HG02970 (cell line): Measurements from ENCODE around the gene POU2F1.

Experiments
- ATAC-seq: cut with Tn5 transposase; IDR thresholded peaks from one replicate; pipeline ENCODE4 v1.9.1; 2021; ENCODE audit warnings: mild to moderate bottlenecking, moderate library complexity, moderate number of reproducible peaks; ENCODE audit not compliant: unreplicated experiment, low FRiP score

Gene POU2F1

DNA sequence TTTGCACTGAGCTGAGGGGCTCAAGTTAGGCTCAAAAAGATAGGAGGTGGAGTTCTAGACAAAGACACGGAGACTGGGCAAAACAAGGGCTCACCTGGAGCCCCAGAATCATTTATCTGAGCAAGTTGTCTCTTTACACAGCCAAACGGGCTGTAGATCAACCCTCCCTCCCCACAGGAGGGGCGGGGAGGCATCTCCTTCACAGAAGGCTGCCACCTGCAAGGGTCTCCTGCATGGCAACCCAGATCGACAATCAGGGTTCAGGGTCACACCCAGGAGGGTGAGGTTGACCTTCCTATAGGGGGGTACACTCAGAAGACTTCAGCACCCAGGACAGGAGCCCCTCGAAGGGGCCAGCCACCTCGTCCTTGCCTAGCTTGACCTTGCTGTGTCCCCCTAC, 213.6 kb downstream of the POU2F1 start:
- ATAC-seq, result no peak

DNA sequence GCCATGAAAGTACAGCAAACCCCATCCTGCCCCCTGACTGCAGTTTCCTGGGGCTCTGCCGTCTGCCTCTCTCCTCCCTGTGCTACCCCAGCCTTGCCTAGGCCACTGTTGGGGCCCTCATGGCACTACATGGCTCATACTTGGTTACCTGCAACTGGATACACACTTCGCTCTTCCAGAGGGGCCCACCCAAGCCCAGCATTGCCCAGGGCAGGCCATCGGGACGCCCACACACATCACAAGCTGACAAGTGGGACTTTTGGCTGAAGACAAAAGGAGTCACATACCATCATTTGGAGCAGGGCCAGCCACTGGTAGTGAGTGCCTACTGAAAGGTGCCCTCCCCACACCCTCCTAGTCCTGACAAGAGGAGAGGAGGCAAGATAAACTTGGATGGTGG, 214.8 kb downstream of the POU2F1 start:
- no peak for ATAC-seq

DNA sequence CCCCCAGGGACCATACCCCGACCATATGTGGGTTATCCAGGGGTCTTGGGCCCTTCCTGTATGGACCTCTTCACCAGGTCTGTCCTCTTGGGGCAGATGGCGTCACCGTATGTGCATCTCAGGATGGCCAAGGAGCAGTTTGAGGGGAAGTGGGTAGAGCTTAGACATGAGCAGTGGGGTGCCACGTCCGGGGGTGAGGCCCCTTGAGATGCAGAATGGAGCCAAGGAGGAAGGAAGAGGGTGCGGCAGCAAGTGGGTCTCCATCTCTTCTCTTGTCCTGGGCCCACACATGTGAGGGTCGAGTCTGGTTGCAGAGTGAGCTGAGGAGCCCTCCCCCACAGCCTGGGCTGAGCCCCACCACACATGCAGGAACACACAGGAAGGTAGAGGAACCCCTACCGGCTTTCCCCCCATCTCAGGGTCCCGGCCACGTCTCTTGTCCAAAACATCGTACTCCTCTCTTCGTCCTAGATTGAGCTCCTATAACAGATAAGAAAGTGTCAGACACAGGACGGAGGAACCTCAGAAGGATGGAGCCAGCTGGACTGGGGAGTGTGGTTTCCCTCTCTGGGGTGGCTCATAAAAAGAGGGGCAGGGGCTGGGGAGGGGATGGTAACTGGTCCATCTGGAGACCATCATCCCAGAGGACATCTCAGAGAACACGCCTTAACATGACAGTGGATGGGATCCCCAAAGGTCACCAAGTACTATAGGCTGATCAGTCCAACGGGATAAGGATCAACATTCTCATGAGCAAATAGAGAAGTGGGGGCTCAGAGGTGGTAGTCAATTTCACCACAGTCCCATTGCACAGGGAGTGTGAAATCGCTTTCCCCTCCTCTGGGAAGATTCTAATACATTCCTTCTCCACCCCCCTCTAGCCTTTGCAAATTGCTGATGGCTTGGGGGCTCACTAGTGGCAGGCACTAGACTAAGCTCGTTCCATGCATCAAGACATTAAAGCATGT, 217.8 kb downstream of the POU2F1 start:
- no peak for ATAC-seq

DNA sequence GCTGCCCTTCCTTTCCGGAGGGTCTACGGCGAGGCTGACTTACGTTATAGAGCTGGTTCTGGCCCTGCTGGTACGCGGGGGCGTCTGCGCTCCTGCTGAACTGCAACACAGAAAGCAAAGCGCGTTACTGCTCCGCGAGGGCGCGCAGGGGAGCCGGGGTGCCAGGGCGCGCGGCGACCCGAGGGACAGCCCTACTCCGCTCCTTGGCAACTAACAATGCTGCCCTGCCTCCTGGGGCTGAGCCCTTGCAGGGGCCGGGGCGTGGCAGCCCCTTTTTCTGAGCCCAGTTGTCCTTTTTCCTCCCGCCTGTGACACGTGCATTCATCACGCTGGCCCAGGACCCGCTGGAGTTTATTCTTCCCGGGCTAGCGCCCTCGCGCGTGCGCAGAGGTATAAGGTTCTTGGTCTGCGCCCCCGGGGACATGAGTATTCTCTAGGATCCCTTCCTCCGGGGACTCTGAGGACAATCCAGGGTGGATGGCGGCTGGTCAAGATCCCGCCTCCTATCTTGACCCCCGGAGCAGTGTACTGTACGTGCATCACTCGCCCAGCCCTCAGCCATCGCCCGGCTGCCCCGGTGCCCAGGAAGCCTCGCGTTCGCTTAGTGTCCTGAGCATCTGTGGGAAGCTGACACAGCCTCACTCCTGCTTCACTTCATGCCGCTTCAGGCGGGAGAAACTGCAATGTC, 218.8 kb downstream of the POU2F1 start:
- ATAC-seq, result no peak

DNA sequence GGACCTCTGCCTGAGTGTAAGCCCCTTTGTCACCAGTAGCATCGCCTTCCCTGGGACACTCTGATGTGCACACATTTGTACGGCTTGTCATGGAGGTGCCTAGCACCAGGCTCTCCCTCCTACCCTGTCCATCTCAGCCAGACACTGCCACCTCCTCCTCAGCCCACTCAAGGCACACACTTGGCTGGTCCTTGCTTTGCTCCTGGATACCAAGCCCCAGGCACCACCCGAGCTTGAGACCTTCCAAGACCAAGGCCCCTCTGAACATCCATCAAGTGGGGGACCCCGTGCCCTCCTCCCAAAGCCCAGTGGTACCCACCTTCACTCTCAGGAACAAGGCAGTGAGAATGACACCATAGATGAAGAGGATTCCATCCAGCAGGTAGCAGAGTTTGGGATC, 219.7 kb downstream of the POU2F1 start:
- no peak for ATAC-seq

DNA sequence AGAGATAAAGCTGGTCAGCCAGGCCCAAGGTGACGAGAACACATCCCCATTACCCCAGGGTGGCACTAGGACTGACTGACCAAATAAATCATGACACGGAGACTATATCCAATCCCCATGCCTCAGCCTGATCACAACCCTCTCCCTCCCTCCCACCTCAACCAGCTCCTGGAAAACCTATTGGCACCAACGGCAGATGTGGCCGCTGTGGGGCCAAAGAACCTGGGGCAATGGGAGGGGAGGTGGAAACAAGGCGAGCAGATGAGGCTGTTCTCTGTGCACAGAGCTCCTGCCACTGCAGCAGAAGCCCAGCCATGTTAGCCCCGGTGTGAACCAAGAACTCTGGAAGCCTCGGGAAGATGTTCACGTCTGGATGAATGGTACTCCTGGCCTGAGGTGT, 220.1 kb downstream of the POU2F1 start:
- ATAC-seq, result no peak

DNA sequence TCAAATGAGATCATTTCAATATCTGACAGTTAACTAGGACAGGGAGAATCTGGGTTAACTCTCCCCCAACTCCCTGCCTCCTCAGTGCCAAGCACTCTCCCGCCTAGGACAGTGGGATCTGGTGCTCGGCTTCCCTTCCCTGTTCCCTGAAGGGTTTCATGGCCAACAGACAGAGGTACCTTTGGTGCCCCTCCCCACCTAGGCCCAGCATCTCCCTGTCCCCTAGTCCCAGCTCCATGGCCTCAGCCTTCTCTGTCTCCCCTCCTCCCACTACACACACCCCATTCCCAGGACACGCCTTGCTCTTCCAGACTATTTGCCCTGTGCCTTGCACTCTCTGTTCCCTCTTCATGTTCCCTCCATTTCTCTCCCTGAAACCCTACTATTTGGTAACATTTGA, 220.5 kb downstream of the POU2F1 start:
- no peak for ATAC-seq

DNA sequence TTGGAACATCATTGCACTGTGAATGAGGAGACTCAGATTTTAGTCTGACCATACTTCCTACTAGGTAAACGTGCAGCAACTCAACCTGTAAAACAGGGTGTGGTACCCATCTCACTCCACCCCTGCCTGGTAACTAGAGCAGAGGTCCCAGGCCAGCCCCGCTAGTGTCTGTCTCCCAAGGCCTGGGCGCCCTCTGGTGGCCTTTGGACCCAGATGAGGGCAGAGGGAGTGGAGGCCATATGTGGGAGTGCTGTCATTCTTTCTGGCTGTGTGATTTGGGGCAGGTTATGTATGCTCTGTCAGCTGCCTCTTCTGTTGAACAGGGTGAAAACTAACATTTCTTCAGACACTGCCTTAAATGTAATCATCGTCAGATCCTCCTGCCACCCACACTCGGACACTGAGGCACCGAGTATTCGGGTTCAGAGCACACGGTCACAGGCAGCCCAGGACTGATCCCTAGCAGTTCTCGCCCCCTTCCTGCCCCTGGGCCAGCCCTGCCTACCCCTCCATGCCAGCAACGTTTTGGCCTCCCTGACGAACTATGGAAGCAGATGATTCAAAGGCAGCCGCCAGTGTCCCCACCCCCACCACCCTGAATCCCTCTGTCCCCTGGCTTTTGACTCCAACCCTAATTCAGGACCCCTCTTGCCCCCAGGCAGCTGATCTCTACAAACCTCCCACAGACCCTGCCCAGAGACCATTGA, 221.6 kb downstream of the POU2F1 start:
- ATAC-seq, result peak; percentile 50

DNA sequence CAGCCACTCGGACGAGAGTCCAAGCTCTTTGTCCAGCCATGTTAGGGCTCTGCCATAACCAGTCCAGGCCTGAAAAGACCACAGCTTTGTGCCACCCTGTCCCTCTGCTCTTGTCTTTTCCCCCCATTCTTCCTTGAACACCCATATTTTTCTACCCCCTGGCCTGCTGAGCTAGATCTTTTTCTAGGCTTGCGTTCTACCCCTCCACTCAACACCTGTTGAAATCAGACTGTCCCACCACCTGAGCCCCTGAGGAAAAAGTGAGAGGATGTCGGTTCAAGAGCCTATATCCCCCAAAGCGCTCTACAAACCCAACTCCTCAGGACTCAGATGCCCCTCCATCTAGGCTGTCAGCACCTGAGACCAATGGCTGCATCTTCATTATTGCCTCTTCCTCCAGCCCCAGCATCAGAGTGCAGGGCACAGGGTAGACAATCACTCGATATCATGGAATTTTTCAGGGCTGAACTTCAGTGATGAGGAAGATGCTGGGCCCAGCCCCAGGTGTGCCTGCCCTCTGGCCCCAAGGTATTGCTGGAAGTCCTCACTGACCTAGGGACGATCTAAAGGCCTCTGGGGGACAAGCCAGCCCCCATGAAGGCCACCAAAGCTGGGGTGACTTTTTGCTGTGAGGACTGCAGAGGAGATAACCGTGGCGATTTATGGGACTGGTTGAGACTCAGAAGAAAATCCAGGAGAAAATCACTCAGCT, 222.3 kb downstream of the POU2F1 start:
- ATAC-seq, result no peak

DNA sequence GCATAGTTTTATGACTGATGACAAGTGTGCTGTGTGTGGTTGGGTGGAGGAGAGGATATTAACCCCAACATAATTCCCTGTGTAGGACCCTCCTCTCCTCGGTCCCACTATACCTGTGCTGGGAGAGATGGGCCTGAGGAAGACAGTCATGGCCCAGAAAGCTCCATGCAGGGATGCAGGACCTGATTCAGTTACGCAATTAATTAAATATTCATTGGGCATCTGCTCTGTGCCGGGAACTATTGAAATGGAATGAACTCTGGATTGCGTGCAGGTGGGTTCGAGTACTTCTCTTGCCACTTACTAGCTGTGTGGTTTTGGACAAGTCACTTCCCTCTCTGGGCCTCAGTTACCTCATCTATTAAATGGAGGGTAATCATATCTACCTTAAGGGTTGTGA, 223.1 kb downstream of the POU2F1 start:
- ATAC-seq, result no peak

DNA sequence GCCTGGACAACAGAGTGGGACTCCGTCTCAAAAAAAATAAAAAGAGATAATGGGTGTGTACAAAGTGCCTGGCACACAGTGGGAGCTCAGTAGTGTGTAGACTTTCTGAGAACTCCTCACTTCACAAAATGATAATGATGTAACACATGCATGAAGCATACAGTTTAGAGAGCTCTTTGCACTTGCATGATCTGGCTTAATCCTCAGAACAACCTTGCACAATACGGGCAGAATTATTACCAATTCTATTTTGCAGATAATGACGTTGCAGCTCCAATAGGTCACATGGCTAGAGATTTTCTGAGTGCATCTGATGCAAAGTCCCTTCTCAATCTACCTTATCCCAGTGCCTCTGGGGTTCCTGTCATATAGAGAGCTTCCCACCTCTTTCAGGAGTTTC, 226.3 kb downstream of the POU2F1 start:
- no peak for ATAC-seq

DNA sequence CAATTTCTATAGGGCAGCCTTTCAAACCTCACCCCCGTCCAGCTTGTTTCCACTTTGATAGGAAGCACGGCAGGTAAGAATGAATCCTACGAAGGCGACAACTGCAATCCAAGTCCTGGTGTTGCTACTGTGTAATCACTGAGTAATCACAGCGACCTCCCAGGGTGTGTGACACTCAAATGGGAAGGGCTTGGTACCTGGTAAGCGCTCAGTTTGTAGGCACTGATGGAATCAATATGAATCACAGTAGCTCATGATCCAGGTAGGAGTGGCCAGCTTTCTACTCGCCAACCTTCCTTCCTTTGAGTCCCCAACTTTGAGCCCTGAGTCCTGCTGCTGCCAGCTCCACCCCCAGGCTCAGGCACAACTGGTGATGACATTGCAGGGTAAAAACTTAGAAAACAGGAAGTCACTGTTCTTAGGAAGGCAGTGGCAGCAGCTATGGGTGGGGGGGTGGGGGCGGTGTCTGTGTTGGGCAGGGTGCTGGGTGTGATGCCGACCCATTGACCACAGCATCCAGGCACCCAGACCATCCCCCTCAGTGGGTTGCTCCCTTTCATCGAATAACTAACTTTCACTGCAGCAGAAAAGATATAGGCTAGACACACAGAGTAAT, 226.9 kb downstream of the POU2F1 start:
- ATAC-seq, result no peak

DNA sequence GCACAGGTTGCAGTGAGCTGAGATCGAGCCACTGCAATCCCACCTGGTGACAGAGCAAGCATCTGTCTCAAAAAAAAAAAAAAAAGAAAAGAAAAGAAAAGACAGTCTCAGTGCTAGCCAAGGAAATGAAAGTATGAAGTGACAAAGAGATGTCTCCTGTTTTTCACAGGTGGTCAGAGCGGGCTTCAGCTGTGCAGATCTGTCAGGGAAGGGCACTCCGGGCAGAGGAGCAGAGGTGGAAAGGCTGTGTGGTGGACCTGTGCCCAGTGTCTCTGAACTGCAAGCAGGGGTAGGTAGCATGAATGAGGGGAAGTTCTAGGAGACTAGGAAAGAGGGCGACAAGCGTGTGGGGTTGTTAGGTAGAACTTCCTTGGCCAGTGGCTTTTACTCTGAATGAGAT, 230.2 kb downstream of the POU2F1 start:
- no peak for ATAC-seq

DNA sequence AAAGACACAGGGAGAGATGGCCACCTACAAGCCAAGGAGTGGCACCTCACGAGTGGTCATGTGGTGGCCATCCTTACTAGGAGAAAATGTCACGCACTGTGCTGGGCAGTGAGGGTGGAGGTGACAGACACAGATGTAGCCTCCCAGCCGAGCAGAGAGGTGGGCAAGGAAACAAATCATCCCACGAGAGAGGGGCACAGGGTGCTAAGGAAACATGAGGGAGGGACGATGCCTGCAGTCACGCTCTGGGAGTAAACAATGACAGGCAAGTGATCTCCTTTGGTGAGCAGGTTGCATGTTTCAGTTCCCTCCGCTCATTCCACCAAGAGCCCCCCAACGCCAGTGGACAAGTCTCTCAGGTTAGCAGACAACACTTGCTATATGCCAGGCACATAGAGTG, 231.8 kb downstream of the POU2F1 start:
- no peak for ATAC-seq

DNA sequence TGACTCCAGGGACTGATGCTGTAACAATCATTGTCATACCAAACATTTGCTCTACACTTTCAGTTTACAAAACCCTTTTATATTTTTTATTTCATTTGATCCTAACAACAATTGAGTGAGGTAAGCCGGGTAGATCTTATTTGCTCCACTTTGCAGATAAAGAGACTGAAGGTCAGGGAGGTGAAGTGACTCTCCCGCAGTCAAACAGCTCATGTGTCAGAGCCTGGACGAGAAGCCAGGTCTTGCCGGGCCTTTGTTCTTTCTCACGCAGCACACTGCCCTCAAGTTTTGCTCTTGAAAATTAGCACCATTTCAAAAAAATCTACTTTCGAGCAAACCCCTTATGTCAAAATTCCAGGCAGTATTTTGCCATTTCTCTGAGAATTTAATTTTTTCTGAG, 232.4 kb downstream of the POU2F1 start:
- ATAC-seq, result no peak

DNA sequence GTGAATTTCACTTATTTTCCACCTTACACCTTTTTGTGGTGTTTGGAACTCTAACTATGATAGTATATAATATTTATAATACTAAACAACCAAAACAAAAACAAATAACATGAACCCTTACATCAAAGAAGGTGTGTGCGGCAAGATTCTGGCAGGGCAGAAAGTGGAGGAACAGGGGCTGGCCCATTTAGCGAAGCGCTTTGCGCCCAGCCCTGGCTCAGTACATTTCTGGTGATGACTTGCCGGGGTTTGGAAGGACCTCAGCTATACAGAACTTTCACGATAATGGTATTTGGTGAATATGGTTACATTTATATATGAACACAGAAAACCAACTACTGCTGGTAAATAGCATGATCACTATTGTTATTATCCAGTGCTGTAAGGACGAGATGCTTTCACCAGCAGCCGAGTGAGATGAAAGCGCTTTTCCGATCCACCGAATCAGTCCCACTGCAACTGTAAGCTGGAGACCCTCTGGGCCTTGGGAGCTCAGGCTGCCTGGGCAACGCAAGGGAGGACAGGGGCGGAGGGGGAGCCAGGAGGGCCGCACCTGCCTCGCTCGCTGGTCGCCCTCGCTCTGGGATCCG, 233.7 kb downstream of the POU2F1 start:
- no peak for ATAC-seq

DNA sequence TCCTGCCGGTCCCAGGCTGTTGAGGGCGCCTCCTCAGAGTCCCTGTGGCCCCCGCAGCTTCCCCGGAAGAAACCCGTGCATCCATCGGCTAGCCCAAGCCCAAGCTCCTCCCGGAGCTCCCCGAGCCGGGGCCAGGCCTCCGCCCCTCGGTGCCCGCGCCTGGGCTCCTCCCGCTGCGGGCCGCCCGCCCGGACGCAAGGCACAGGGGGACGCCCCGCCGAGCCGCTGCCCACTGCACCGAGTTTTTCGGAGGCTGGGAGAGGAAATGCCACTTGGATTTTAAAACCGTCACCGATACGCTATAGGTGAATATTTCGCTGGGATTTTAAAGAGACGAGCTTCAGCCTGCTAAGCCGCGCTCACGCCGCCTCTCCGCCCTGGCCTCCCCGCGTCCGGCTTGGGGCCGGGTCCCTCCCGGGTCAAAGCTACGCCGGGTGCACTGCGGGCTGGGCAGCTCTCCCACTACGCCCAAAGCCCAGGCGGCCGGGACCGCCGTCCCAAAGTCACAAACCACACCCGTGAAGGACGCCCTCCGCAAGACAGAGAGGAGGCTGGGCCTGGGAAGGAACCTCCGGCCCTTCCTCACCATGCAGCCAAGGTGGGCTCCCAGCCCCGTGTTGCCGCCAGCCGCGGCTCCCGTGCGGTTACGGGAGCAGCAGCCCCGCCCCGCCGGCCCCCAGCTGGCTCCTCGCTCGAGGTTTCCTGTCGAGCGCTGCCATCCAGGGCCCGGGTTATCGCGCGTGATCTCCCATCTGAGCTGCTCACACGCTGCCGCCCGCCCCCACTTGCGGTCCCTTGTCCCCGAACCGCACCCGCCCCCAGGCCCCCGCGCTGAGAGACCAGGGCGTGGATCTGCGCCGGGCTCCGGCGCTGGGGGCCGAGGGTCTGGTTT, 234.5 kb downstream of the POU2F1 start:
- no peak for ATAC-seq

DNA sequence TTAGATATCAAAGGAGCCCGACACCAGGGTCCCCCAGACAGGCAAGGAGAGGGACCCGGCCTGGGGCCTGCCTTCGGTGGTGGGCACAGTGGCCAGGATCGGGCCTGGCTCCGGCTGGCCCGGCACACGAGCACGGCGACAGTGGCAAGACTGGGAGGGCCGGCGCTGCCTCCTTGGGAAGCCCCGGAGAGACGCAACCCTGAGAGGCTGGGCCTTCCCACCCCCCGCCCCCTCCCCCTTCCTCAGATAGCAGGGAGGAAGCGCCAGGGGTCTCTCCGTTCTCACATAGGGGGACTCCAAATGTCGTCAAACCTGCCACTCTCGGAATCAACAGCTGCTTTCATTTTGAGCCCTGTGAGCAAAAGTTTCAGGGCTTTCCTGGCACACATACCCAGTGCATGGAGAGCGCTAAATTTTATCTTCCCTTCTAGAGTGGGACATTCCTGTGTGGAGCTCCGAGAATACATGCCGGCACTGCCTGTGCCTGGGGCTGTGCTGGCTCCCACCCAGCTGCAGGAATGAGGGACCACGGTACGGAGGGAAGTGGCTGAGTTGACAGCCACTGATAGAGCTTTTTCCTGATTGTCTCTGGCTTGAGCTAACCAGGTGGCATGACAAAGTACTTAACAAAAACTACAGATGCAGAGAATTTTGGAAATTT, 235.2 kb downstream of the POU2F1 start:
- ATAC-seq, result no peak
